WTC11 (cell line): ENCODE data around the gene NUDT14. TPM values are rescaled to one million over a fixed set of nuclear protein-coding genes. Genes with fewer than 3 reads are reported as not detected.

ENCODE experiments used
- ATAC-seq: fragments of 200-7000 bp; cut with Tn5 transposase; 2 replicates; pipeline ENCODE4 v1.10.0; 2021; ENCODE audit warnings: mild to moderate bottlenecking, moderate library complexity
- CTCF ChIA-PET: fragments of 300-600 bp; sonication (Branson Sonifier 250); formaldehyde crosslinking; loops from one replicate; lab custom pipeline; 2021; ENCODE audit warnings: antibody characterized with exemption; lab: Charles Lee
- POLR2A ChIA-PET: fragments of 350-600 bp; sonication (Branson Sonifier 250); formaldehyde crosslinking; loops from one replicate; lab custom pipeline; 2021; ENCODE audit warnings: antibody characterized with exemption; lab: Charles Lee
- DNase-seq: peaks from one replicate; pipeline ENCODE4 v3.0.0; 2021; ENCODE audit warnings: low spot score
- H3K27ac Mint-ChIP-seq: 2 replicates; pipeline ENCODE4 v1.8.0; 2021; ENCODE audit warnings: mixed read lengths
- H3K27me3 Mint-ChIP-seq: 2 replicates; pipeline ENCODE4 v1.8.0; 2021; ENCODE audit warnings: low read depth, mild to moderate bottlenecking, moderate library complexity, mixed read lengths
- H3K36me3 Mint-ChIP-seq: 2 replicates; pipeline ENCODE4 v1.8.0; 2021; ENCODE audit warnings: mixed read lengths
- H3K4me1 Mint-ChIP-seq: 2 replicates; pipeline ENCODE4 v1.8.0; 2022; ENCODE audit warnings: mixed read lengths
- H3K4me3 Mint-ChIP-seq: 2 replicates; pipeline ENCODE4 v1.8.0; 2021; ENCODE audit warnings: mild to moderate bottlenecking, moderate library complexity, mixed read lengths
- H3K9me3 Mint-ChIP-seq: 2 replicates; pipeline ENCODE4 v1.8.0; 2021; ENCODE audit warnings: mixed read lengths
- ARID4B ChIP-seq: sonication (generic); formaldehyde crosslinking; IDR thresholded peaks from 2 replicates; pipeline ENCODE4 v1.8.0; 2023; ENCODE audit warnings: missing genetic modification reagents, mild to moderate bottlenecking, borderline replicate concordance
- CBFB ChIP-seq: sonication (generic); formaldehyde crosslinking; IDR thresholded peaks from 2 replicates; pipeline ENCODE4 v1.8.1; 2022; ENCODE audit warnings: mild to moderate bottlenecking, low read depth, missing genetic modification reagents
- CREB1 ChIP-seq: sonication (generic); formaldehyde crosslinking; IDR thresholded peaks from 2 replicates; pipeline ENCODE4 v1.8.0; 2023; ENCODE audit warnings: mild to moderate bottlenecking, missing genetic modification reagents
- ESRRA ChIP-seq: sonication (generic); formaldehyde crosslinking; IDR thresholded peaks from 2 replicates; pipeline ENCODE4 v1.8.1; 2022; ENCODE audit warnings: mild to moderate bottlenecking, missing genetic modification reagents, borderline replicate concordance
- ETV6 ChIP-seq: sonication (generic); formaldehyde crosslinking; IDR thresholded peaks from 2 replicates; pipeline ENCODE4 v1.8.1; 2022; ENCODE audit warnings: mild to moderate bottlenecking, missing genetic modification reagents
- GRHL2 ChIP-seq: fragments of 250-450 bp; sonication (Bioruptor Pico); IDR thresholded peaks from 2 replicates; pipeline ENCODE4 v1.8.0; 2022; ENCODE audit warnings: mild to moderate bottlenecking, moderate library complexity; ENCODE audit not compliant: insufficient replicate concordance, severe bottlenecking
- GTF2I ChIP-seq: fragments of 250-450 bp; sonication (Bioruptor Pico); conservative IDR thresholded peaks from 2 replicates; pipeline ENCODE4 v1.4.0; 2021; ENCODE audit warnings: mild to moderate bottlenecking
- HMGA2 ChIP-seq: fragments of 250-450 bp; sonication (Bioruptor Pico); IDR thresholded peaks from 2 replicates; pipeline ENCODE4 v1.4.0; 2021; ENCODE audit warnings: mild to moderate bottlenecking, moderate library complexity
- HMGXB4 ChIP-seq: sonication (generic); formaldehyde crosslinking; IDR thresholded peaks from 2 replicates; pipeline ENCODE4 v1.8.1; 2023; ENCODE audit warnings: mild to moderate bottlenecking, moderate library complexity, missing genetic modification reagents
- KAT7 ChIP-seq: sonication (generic); formaldehyde crosslinking; IDR thresholded peaks from 2 replicates; pipeline ENCODE4 v1.8.1; 2023; ENCODE audit warnings: missing genetic modification reagents, mild to moderate bottlenecking, borderline replicate concordance
- MYBL2 ChIP-seq: sonication (generic); formaldehyde crosslinking; IDR thresholded peaks from 2 replicates; pipeline ENCODE4 v1.8.1; 2023; ENCODE audit warnings: mild to moderate bottlenecking, moderate library complexity, missing genetic modification reagents
- NR3C1 ChIP-seq: sonication (generic); formaldehyde crosslinking; conservative IDR thresholded peaks from 2 replicates; pipeline ENCODE4 v1.8.1; 2023; ENCODE audit warnings: low read depth, mild to moderate bottlenecking, missing genetic modification reagents
- PRRX2 ChIP-seq: fragments of 250-450 bp; sonication (Bioruptor Pico); IDR thresholded peaks from 2 replicates; pipeline ENCODE4 v1.8.0; 2021; ENCODE audit warnings: mild to moderate bottlenecking
- TP53 ChIP-seq: sonication (generic); formaldehyde crosslinking; IDR thresholded peaks from 2 replicates; pipeline ENCODE4 v1.8.1; 2023; ENCODE audit warnings: mild to moderate bottlenecking, missing genetic modification reagents
- USF1 ChIP-seq: sonication (generic); formaldehyde crosslinking; IDR thresholded peaks from 2 replicates; pipeline ENCODE4 v1.8.0; 2022; ENCODE audit warnings: mild to moderate bottlenecking, missing genetic modification reagents
- ZNF138 ChIP-seq: sonication (generic); formaldehyde crosslinking; conservative IDR thresholded peaks from 2 replicates; pipeline ENCODE4 v1.8.1; 2022; ENCODE audit warnings: mild to moderate bottlenecking, moderate library complexity, missing genetic modification reagents
- ZNF281 ChIP-seq: sonication (generic); formaldehyde crosslinking; IDR thresholded peaks from 2 replicates; pipeline ENCODE4 v1.8.0; 2023; ENCODE audit warnings: mild to moderate bottlenecking, missing genetic modification reagents
- ZNF425 ChIP-seq: fragments of 250-450 bp; sonication (Bioruptor Pico); conservative IDR thresholded peaks from 2 replicates; pipeline ENCODE4 v1.9.0; 2021; ENCODE audit warnings: mild to moderate bottlenecking
- ZNF512 ChIP-seq: sonication (generic); formaldehyde crosslinking; IDR thresholded peaks from 2 replicates; pipeline ENCODE4 v1.8.1; 2022; ENCODE audit warnings: missing genetic modification reagents, borderline replicate concordance
- total RNA-seq: library from RNA; stranded (reverse); gene quantifications from 3 replicates; pipeline ENCODE4 v1.2.3, GENCODE V29; 2021

NUDT14 gene
- total RNA-seq, 1 experiment from 2014 or later: 35.4 TPM

- TF ChIP-seq ZNF425 (CRISPR knock-in tag): no peak
- TF ChIP-seq USF1 (CRISPR knock-in tag): no peak
- no peak for TF ChIP-seq HMGA2 (CRISPR knock-in tag)
- TF ChIP-seq ZNF512 (CRISPR knock-in tag): no peak
- TF ChIP-seq PRRX2 (CRISPR knock-in tag): no peak
- TF ChIP-seq ZNF281 (CRISPR knock-in tag): no peak
- no peak for TF ChIP-seq GRHL2 (CRISPR knock-in tag)
- TF ChIP-seq KAT7: no peak
- TF ChIP-seq HMGXB4: no peak
- TF ChIP-seq CBFB: no peak
- TF ChIP-seq NR3C1 (CRISPR knock-in tag): no peak
- no peak for TF ChIP-seq ZNF138 (CRISPR knock-in tag)
- no peak for TF ChIP-seq ESRRA (CRISPR knock-in tag)
- TF ChIP-seq CREB1 (CRISPR knock-in tag): no peak
- TF ChIP-seq TP53 (CRISPR knock-in tag): no peak
- TF ChIP-seq GTF2I (CRISPR knock-in tag): no peak
- no peak for TF ChIP-seq ETV6 (CRISPR knock-in tag)
- TF ChIP-seq MYBL2: no peak
- no peak for TF ChIP-seq ARID4B (CRISPR knock-in tag)
- TF ChIP-seq, all 79 proteins: peak for 0
- H3K36me3 Mint-ChIP-seq: peaks cover 11% of the 10 kb centered on the region
- H3K4me3 Mint-ChIP-seq: no peak overlapping the region
- H3K4me1 Mint-ChIP-seq: 0 out of 2 replicates have a peak, but pooled peaks cover 3% of the 10 kb centered on the region
- peaks cover 36% of the 10 kb centered on the region for H3K9me3 Mint-ChIP-seq
- no peak for ATAC-seq
- peaks cover 14% of the 10 kb centered on the region for H3K27me3 Mint-ChIP-seq
- no peak for DNase-seq
- ChIA-PET CTCF (interaction anchor here (0.6 to 1.0 kb wide), 2 partner anchors 31 to 156 kb away, joined by 3 read pairs; no protein-coding TSS in a partner anchor), POLR2A (no interaction called here)
- H3K27ac Mint-ChIP-seq: no peak overlapping the region
Measured at GRCh38 chr14:105124823-105125222, 56.3 kb downstream of the NUDT14 start.
